OCI-LY3 (cell line): ENCODE results near the gene ADTRP.

Source experiments
- H2AFZ ChIP-seq: fragments of 200-600, 300-600 bp; shearing (Covaris generic); 2 replicates; pipeline ENCODE4 v1.6.0; 2014; ENCODE audit warnings: antibody characterized with exemption, low read depth, low read length
- H3K27ac ChIP-seq: fragments of 200-600, 300-600 bp; sonication (generic); 2 replicates; pipeline ENCODE4 v1.5.1; 2014; ENCODE audit warnings: mild to moderate bottlenecking, low read length, moderate library complexity, mixed read lengths
- H3K27me3 ChIP-seq: fragments of 200-600, 300-600 bp; sonication (generic); 2 replicates; pipeline ENCODE4 v1.6.1; 2014; ENCODE audit warnings: low read depth, low read length, mixed read lengths
- H3K36me3 ChIP-seq: fragments of 200-600, 300-600 bp; sonication (generic); replicated peaks from 2 replicates; pipeline ENCODE3; 2014; ENCODE audit warnings: low read depth, low read length, mixed read lengths
- H3K4me1 ChIP-seq: fragments of 300-600, 200-600 bp; sonication (generic); 2 replicates; pipeline ENCODE4 v1.6.1; 2014; ENCODE audit warnings: low read length, mixed read lengths
- H3K4me2 ChIP-seq: fragments of 200-600, 300-600 bp; sonication (generic); 2 replicates; pipeline ENCODE4 v1.6.1; 2014; ENCODE audit warnings: low read length, mixed read lengths
- H3K4me3 ChIP-seq: fragments of 300-600, 200-600 bp; sonication (generic); 2 replicates; pipeline ENCODE4 v1.5.1; 2014; ENCODE audit warnings: antibody characterized with exemption, mild to moderate bottlenecking, low read length, moderate library complexity
- H3K79me2 ChIP-seq: fragments of 300-600, 200-600 bp; shearing (Covaris generic); 2 replicates; pipeline ENCODE4 v1.6.1; 2014; ENCODE audit warnings: mild to moderate bottlenecking, low read length, mixed read lengths
- H3K9ac ChIP-seq: fragments of 300-600, 200-600 bp; shearing (Covaris generic); 2 replicates; pipeline ENCODE4 v1.6.0; 2014; ENCODE audit warnings: mild to moderate bottlenecking, low read length, moderate library complexity
- H3K9me3 ChIP-seq: fragments of 200-600, 300-600 bp; shearing (Covaris generic); 2 replicates; pipeline ENCODE4 v1.6.1; 2014; ENCODE audit warnings: low read length, mixed read lengths; ENCODE audit not compliant: insufficient read depth
- H4K20me1 ChIP-seq: fragments of 200-600, 300-600 bp; sonication (generic); 2 replicates; pipeline ENCODE4 v1.6.1; 2016; ENCODE audit warnings: low read length, mixed read lengths; ENCODE audit not compliant: insufficient read depth
- CTCF ChIP-seq: fragments of 200-600, 300-600 bp; sonication (generic); IDR thresholded peaks from 2 replicates; pipeline ENCODE4 v1.5.1; 2014; ENCODE audit warnings: antibody characterized with exemption, low read length, low read depth
- EZH2phosphoT487 ChIP-seq: fragments of 200-600 bp; shearing (Covaris generic); IDR thresholded peaks from 2 replicates; pipeline ENCODE4 v1.6.1; 2018; ENCODE audit warnings: antibody characterized with exemption, mixed run types, low read depth

ADTRP gene

DNA sequence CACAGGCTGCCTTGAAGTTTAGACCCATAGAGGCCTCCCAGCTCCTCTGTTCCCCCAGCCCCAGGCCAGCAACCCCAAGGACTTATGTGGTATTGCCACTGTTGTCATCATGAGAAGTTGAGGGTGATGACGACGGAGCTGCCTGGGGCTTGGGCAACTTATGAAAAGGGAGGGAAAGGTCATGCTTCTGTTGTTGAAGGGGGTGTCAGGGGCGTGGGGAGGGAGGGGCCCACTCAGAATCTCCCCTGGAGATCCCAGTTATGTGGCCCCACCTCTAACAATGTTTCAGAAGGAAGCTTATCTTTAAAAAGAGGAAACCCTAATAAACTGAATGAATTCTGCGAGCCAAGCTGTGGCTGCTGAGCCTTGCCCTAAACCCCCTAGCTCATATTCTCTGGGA is 4.2 kb downstream of the ADTRP start:
- H3K27me3 ChIP-seq, result no peaks in the 10 kb centered on the region
- no peak overlapping the region for H3K27ac ChIP-seq
- no peak overlapping the region for H2AFZ ChIP-seq
- peaks cover 15% of the 10 kb centered on the region for H3K4me1 ChIP-seq
- no peak overlapping the region for H3K4me2 ChIP-seq
- no peaks in the 10 kb centered on the region for H3K36me3 ChIP-seq
- H4K20me1 ChIP-seq, result no peaks in the 10 kb centered on the region
- H3K9ac ChIP-seq, result no peak overlapping the region
- no peak overlapping the region for H3K4me3 ChIP-seq
- H3K9me3 ChIP-seq, result no peaks in the 10 kb centered on the region
- H3K79me2 ChIP-seq, result no peaks in the 10 kb centered on the region
- TF ChIP-seq CTCF (no peak), EZH2phosphoT487 (no peak)

DNA sequence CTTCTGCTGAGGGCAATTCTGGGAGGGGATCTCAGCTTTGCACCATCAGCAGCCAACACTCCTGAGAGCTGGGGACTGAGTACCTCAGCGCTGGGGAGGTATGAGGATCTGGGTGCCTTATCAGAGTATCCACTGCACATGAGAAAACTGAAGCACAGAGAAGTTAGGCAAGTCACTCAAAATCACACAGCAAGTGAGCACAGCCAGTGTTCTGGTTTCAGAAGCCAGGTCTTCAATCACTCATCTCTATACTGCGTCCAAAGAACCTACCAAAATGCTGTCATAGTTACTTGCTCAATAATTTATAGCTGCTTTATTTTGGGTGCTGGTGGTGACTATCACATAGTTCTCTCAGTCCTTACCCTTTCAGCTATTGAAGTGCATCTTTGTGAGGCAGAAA is 5.0 kb downstream of the ADTRP start:
- Histone ChIP-seq H3K9ac (no peak overlapping the region), H3K4me3 (no peak overlapping the region), H3K4me1 (peaks cover 15% of the 10 kb centered on the region), H3K9me3 (no peaks in the 10 kb centered on the region), H3K27me3 (no peaks in the 10 kb centered on the region), H3K27ac (no peak overlapping the region), H3K4me2 (no peak overlapping the region), H3K36me3 (no peaks in the 10 kb centered on the region), H3K79me2 (no peaks in the 10 kb centered on the region), H2AFZ (no peak overlapping the region), H4K20me1 (no peaks in the 10 kb centered on the region)
- TF ChIP-seq EZH2phosphoT487, result no peak
- TF ChIP-seq CTCF, result no peak

DNA sequence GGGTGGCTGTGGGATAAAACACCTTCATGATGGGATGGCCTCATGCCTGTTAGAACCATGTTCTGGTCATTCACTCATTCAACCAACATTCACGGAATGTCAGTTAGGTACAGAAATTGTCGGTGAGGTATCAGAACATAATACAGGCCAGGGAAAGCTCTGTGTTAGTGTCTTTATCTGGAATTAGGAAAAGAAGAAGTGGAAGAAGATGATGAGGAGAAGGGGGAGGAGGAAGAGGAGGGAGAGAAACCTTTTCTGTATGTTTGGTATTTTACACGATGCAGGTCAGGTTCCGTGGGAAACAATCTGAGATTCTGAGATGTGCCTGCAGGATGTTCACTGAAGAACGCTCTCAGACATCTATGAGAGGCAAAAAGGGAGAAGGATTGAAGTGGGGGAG is 5.6 kb downstream of the ADTRP start:
- Histone ChIP-seq H2AFZ (no peak overlapping the region), H3K9me3 (no peaks in the 10 kb centered on the region), H3K4me3 (no peak overlapping the region), H3K4me2 (no peak overlapping the region), H3K4me1 (peaks cover 15% of the 10 kb centered on the region), H3K9ac (no peak overlapping the region), H3K79me2 (no peaks in the 10 kb centered on the region), H3K27me3 (no peaks in the 10 kb centered on the region), H3K27ac (no peak overlapping the region), H4K20me1 (no peaks in the 10 kb centered on the region), H3K36me3 (no peaks in the 10 kb centered on the region)
- TF ChIP-seq EZH2phosphoT487, result no peak
- TF ChIP-seq CTCF, result no peak

- Histone ChIP-seq H3K4me2 (no peak overlapping the region), H3K4me3 (no peak overlapping the region), H4K20me1 (no peaks in the 10 kb centered on the region), H3K27me3 (no peaks in the 10 kb centered on the region), H3K9ac (no peak overlapping the region), H3K9me3 (no peaks in the 10 kb centered on the region), H3K79me2 (no peaks in the 10 kb centered on the region), H3K36me3 (no peaks in the 10 kb centered on the region), H3K4me1 (peaks cover 15% of the 10 kb centered on the region), H3K27ac (no peak overlapping the region), H2AFZ (no peak overlapping the region)
- TF ChIP-seq EZH2phosphoT487 (no peak), CTCF (no peak)
Observed at GRCh38 chr6:11772109-11772825, 6.3 kb downstream of the ADTRP start.
